ENCODE results near the gene ITPR1. TPM values are rescaled to one million over a fixed set of nuclear protein-coding genes. Genes with fewer than 3 reads are reported as not detected.

Gene ITPR1
- total RNA-seq, 1 experiment from 2014 or later: 48.5 TPM

GRCh38 chr3:4721511-4721911 lies 228.4 kb downstream of the ITPR1 start:
- H3K36me3 ChIP-seq (ENCODE audit: low read depth, low read length): no peaks in the 10 kb centered on the region
- H3K9me2 ChIP-seq (replicated peaks; ENCODE audit: low read length): no peaks in the 10 kb centered on the region
- intact Hi-C loops (cut with micrococcal nuclease): loop anchor here (2.0 kb wide), 1 partner anchor 165 kb away; no protein-coding TSS in a partner anchor
- peak overlapping the region; percentile 7; the same call in 1 of the 2 replicates for H3K9ac ChIP-seq (ENCODE audit: low read length)
- no peaks in the 10 kb centered on the region for H3K27me3 ChIP-seq (ENCODE audit: low read length)
- no peaks in the 10 kb centered on the region for H3K79me2 ChIP-seq (ENCODE audit: low read length)
- H3K4me3 ChIP-seq (ENCODE audit: low read length): no peak overlapping the region
- peak overlapping the region; percentile 44 for H3K27ac ChIP-seq (ENCODE audit: low read length)
- H4K20me1 ChIP-seq (ENCODE audit: low read length): no peaks in the 10 kb centered on the region
- H3K4me1 ChIP-seq (ENCODE audit: insufficient read depth, low read length): peaks cover 34% of the 10 kb centered on the region
- H3F3A ChIP-seq (ENCODE audit: low read length, unreplicated experiment): no peaks in the 10 kb centered on the region
- POLR2A ChIA-PET (ENCODE audit: unreplicated experiment): interaction anchor here (0.6 to 0.7 kb wide), 2 partner anchors 259 to 266 kb away, joined by 4 to 5 read pairs; no protein-coding TSS in a partner anchor
- no TSS peak for BruUV-seq (replicated peaks)
- ATAC-seq (peak; percentile 9; the same call in 1 of the 2 replicates), DNase-seq (peak; percentile 50)
- CTCF ChIA-PET: interaction anchor here (0.6 to 2.2 kb wide), 10 partner anchors 10 to 336 kb away, joined by 3 to 15 read pairs (median 6); partner anchors contain the start of gene BHLHE40
- TF ChIP-seq EZH2 (IDR thresholded peaks at IDR 0.05; ENCODE audit: low read length, unreplicated experiment) (no peak), EZH2phosphoT487 (IDR thresholded peaks at IDR 0.05; ENCODE audit: borderline replicate concordance, low read length) (no peak)
- no peak overlapping the region for H2AFZ ChIP-seq (ENCODE audit: low read length)
- peak overlapping the region; percentile 5; the same call in 1 of the 2 replicates for H3K4me2 ChIP-seq (ENCODE audit: low read length)
- H3K9me3 ChIP-seq (ENCODE audit: low read length): no peaks in the 10 kb centered on the region

DNA sequence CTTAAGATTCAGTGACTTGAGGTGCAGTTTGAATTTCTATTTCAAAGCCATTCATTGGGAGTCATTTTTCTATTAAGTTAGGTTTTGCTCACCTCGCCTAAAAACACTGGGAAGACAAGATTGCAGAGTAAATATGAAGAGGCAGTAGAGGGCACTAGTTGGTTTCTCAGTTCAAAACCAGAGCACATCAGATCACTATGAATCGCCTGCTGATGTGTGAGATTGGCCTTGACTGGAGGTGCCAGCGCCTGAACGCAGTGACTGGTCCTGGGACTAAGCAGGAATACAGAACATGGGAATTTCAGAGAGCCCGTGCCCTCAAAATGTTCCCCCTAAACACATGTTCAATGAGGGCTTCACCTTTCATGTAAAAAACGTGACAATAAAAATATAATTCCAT lies 229.0 kb downstream of the ITPR1 start:
- ChIA-PET POLR2A (ENCODE audit: unreplicated experiment) (no interaction called here), CTCF (no interaction called here)
- TF ChIP-seq CTCF (conservative IDR thresholded peaks at IDR 0.05; ENCODE audit: low read depth, low read length) (peak; percentile 82), EZH2 (IDR thresholded peaks at IDR 0.05; ENCODE audit: low read length, unreplicated experiment) (no peak), EZH2phosphoT487 (IDR thresholded peaks at IDR 0.05; ENCODE audit: borderline replicate concordance, low read length) (no peak)
- H3K9me2 ChIP-seq (replicated peaks; ENCODE audit: low read length): no peaks in the 10 kb centered on the region
- no peaks in the 10 kb centered on the region for H4K20me1 ChIP-seq (ENCODE audit: low read length)
- no peak overlapping the region for H3K4me2 ChIP-seq (ENCODE audit: low read length)
- no peak overlapping the region for H2AFZ ChIP-seq (ENCODE audit: low read length)
- intact Hi-C loops (cut with micrococcal nuclease): loop anchor here (1.0 to 2.0 kb wide), 4 partner anchors 55 to 304 kb away; no protein-coding TSS in a partner anchor
- no peaks in the 10 kb centered on the region for H3K36me3 ChIP-seq (ENCODE audit: low read depth, low read length)
- H3K4me3 ChIP-seq (ENCODE audit: low read length): no peak overlapping the region
- H3K27ac ChIP-seq (ENCODE audit: low read length): peak overlapping the region; percentile 44
- ATAC-seq: peak; percentile 75
- H3F3A ChIP-seq (ENCODE audit: low read length, unreplicated experiment): no peaks in the 10 kb centered on the region
- DNase-seq: peak; percentile 78
- no TSS peak for BruUV-seq (replicated peaks)
- peaks cover 35% of the 10 kb centered on the region for H3K4me1 ChIP-seq (ENCODE audit: insufficient read depth, low read length)
- H3K79me2 ChIP-seq (ENCODE audit: low read length): no peaks in the 10 kb centered on the region
- peak overlapping the region; percentile 7; the same call in 1 of the 2 replicates for H3K9ac ChIP-seq (ENCODE audit: low read length)
- H3K9me3 ChIP-seq (ENCODE audit: low read length): no peaks in the 10 kb centered on the region
- H3K27me3 ChIP-seq (ENCODE audit: low read length): no peaks in the 10 kb centered on the region

GRCh38 chr3:4724051-4724629 lies 231.0 kb downstream of the ITPR1 start:
- Histone ChIP-seq H3K27ac (ENCODE audit: low read length) (no peak overlapping the region), H3K4me3 (ENCODE audit: low read length) (no peak overlapping the region), H4K20me1 (ENCODE audit: low read length) (no peaks in the 10 kb centered on the region), H3K79me2 (ENCODE audit: low read length) (no peaks in the 10 kb centered on the region), H2AFZ (ENCODE audit: low read length) (no peak overlapping the region), H3K9ac (ENCODE audit: low read length) (no peak overlapping the region), H3K9me2 (replicated peaks; ENCODE audit: low read length) (no peaks in the 10 kb centered on the region), H3K27me3 (ENCODE audit: low read length) (no peaks in the 10 kb centered on the region), H3K4me1 (ENCODE audit: insufficient read depth, low read length) (peaks cover 35% of the 10 kb centered on the region), H3K4me2 (ENCODE audit: low read length) (no peak overlapping the region), H3K36me3 (ENCODE audit: low read depth, low read length) (no peaks in the 10 kb centered on the region), H3F3A (ENCODE audit: low read length, unreplicated experiment) (no peaks in the 10 kb centered on the region), H3K9me3 (ENCODE audit: low read length) (no peaks in the 10 kb centered on the region)
- ATAC-seq (no peak), DNase-seq (no peak)
- intact Hi-C loops (cut with micrococcal nuclease): no loop called here
- TF ChIP-seq EZH2 (IDR thresholded peaks at IDR 0.05; ENCODE audit: low read length, unreplicated experiment) (no peak), EZH2phosphoT487 (IDR thresholded peaks at IDR 0.05; ENCODE audit: borderline replicate concordance, low read length) (no peak), CTCF (conservative IDR thresholded peaks at IDR 0.05; ENCODE audit: low read depth, low read length) (no peak)
- CTCF ChIA-PET: no interaction called here
- POLR2A ChIA-PET (ENCODE audit: unreplicated experiment): no interaction called here
- BruUV-seq (replicated peaks): no TSS peak
